GM21423 (cell line): ENCODE data around the gene RAB4B.
A peak's percentile ranks its signal among the peaks of the same experiment; 100 is the strongest.
"Not testable (repeated sequence)": the region's sequence is repeated elsewhere in the genome, so short reads cannot be mapped to it uniquely, and the experiment has no call there.

Experiments
- ATAC-seq: cut with Tn5 transposase; IDR thresholded peaks from one replicate; pipeline ENCODE4 v1.9.1; 2021; ENCODE audit warnings: mild to moderate bottlenecking, moderate library complexity; ENCODE audit not compliant: unreplicated experiment

Gene RAB4B

DNA sequence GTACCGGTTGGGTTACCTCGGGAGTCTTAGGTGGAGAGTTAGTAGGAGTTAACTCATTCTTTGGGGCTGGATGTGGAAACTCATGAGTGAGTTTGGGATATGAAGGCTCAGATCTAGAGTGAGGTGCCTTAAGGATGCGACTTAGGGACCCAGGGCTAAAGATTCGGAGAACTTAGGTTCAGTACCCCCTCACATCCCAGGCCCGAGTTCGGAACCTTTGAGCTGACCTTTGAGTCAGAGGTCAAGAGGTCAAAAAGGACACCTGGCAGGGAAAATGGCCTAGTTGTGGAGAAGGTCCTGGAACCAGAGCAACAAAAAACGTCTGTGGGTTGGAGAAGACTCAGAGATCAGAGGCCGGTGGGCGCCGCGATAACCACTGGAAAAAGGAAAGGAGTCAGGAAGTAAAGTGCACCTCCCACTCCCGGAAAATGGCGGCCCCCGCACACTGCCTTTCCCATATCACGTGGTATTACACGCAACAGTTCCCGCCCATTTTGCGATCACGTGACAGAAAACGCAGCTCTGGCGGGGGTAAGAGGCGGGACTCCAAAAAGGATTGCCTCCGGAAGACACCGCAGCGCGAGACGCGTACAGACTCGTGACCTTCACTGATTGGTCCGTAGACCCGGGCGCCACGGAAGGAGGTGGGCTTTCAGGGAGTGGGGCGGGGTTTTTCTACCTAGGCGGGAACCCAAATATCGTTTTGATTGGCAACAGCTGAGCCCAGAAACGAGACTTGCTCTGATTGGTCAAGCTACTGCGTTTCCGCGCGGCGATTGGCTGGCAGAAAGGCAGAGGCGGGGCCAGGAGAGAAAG is 27.8 kb upstream of the RAB4B start, which contains the start of gene ACTMAP:
TSS of gene ACTMAP (minus strand) at position 420 of the 816 bp plus-strand sequence. CDS start 674 bp downstream, outside the sequence.
- ATAC-seq = peak; percentile 85

DNA sequence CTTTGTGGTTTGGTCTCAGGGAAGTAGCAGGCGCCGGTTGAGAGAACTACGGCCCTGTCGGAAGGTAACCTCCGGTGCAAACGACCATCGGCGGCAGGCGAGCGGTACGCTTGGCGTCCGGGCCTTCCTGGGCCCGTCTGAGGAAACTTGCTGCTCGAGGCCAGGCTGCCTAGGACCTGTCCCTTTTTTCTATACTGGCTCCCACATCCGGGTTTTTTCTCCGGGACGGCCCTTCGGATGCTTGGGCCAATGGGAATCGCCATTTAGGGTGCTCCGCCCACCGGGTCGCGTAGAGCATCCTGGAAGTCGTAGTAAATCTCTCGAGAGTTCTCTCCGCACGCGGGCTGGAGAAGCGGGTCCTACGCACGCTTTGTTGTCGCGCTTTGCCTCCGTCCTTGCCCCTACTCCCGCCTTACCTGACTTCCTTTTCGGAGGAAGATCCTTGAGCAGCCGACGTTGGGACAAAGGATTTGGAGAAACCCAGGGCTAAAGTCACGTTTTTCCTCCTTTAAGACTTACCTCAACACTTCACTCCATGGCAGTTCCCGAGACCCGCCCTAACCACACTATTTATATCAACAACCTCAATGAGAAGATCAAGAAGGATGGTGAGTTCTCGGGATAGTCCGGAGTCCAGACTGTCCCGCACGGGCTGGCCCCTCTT is 27.0 kb upstream of the RAB4B start, which contains the start of gene SNRPA:
TSS of gene SNRPA (plus strand) at position 330 of the 664 bp plus-strand sequence. CDS start at position 536, 206 bp downstream.
- ATAC-seq = peak; percentile 47

DNA sequence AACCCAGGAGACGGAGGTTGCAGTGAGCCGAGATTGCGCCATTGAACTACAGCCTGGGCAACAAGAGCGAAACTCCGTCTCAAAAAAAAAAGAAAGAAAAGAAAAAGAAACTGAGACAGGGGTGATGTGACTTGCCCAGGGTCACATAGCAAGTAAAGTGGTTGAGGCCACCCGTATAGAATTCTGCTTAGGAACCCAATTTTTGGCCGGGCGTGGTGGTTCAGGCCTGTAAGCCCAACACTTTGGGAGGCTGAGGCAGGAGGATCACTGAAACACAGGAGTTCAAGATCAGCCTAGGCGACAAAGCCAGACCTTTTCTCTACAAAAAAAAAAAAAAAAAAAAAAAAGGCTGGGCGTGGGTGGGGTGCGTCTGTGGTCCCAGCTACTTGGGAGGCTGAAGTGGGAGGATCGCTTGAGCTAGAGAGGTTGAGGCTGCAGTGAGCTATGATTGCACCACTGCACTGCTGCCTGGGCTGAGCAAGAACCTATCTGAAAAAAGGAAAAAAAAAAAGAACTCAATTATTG is 25.7 kb upstream of the RAB4B start:
- no peak for ATAC-seq

DNA sequence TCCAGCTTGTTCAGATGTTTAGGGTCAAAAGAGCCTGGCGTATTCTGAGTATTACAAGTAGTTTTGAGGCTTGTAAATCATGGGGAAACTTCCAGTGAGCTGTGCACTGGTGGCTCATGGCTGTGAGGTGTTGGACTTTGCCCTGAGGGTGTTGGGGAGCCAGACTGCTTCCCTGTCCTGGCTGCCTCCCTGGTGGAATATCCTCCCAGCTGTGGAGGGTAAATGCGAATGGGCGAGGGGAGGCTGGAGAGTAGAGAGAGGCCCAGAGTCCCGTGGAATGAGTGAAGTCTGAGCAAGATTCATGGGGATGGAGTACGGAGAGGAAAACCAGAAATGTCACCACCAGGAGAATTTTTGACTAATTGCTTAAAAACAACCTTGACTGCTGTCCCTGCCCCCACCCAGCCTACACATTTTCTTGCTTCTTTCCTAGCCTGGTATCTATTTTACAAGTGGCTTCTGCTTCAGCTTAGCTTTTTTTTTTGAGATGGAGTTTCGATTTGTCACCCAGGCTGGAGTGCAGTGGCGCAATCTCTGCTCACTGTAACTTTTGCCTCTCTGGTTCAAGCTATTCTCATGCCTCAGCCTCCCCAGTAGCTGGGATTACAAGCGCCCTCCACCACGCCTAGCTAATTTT is 23.3 kb upstream of the RAB4B start:
- ATAC-seq = no peak

DNA sequence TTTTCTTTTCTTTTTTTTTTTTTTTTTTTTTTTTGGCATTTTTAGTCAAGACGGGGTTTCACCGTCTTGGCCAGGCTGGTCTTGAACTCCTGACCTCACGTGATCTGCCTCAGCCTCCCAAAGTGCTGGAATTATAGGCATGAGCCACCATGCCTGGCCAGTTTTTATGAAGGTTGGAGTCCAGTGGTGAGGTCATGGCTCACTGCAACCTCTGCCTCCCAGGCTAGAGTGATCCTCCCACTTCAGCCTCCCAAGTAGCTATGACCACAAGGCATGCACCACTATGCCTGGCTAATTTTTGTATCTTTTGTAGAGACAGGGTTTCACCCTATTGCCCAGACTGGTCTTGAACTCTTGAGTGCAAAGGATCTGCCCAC is 22.8 kb upstream of the RAB4B start:
- ATAC-seq = no peak

DNA sequence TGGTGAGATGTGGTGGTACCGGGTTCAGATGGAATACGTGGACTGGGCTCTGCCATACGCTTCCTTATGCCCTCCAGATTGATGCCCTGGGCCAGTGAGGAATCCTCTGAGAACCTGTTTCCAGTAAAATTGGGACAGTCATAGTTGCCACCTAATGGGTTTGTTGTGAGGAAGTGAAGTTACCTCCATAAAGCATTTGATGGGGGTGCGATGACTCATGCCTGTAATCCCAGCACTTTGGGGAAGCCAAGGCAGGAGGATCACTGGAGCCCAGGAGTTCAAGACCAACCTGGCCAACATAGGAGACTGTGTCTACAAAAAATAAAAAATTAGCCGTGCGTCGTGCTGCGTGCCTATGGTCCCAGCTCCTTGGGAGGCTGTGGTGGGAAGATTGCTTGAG is 22.3 kb upstream of the RAB4B start:
- no peak for ATAC-seq

DNA sequence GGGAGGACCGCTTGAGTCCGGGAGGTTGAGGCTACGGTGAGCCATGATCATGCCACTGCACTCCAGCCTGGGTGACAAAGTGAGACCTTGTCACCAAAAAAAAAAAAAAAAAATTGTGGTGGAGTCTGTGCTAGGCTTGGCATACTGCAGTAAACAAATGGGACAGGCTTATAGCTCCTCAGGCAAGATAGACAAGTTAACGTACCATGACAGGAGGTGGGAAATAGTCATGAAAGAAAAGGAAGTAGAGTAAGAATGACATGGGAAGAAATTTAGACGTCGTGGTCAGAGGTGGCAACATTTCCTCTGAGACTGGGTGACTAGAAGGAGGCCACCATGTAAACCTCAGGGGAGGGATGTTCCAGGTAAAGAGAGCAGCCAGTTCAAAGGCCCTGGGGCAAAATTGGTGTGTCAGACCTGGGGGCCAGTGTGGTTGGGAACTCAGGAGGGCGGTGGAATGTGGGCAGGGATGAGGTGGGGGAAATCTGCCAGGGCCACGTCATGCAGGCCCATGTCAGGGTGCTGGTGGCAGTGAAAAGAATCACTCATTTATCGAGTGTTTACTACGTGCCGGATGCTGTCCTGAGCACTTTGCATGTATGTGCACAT is 21.4 kb upstream of the RAB4B start:
- ATAC-seq = no peak

DNA sequence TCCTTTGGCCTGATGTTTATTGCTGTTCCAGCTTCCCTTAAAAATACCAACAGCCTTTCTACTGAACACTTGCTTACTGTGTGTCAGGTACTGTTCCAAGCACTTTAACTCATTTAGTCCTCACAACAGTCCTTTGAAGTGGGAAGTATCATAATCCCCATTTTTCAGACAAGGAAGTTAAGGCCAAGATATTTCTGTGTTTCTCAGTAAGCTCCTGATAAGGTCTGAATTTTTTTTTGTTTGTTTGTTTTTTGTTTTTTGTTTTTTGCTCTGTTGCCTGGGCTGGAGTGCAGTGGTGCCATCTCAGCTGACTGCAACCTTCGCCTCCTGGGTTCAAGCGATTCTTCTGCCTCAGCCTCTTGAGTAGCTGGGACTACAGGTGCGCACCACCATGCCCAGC is 19.6 kb upstream of the RAB4B start:
- no peak for ATAC-seq

DNA sequence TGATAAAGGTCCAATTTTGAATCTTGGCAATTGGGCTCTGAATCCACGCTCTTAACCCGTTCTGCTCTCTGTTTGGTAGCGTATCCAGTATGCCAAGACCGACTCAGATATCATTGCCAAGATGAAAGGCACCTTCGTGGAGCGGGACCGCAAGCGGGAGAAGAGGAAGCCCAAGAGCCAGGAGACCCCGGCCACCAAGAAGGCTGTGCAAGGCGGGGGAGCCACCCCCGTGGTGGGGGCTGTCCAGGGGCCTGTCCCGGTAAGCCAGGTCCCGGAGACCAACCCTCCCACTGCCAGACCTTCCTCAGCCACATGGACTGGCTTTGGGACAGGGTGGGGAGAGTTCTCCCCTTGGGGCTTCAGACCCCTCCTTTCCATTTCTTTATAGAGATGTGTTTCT is 18.7 kb upstream of the RAB4B start:
- no peak for ATAC-seq

DNA sequence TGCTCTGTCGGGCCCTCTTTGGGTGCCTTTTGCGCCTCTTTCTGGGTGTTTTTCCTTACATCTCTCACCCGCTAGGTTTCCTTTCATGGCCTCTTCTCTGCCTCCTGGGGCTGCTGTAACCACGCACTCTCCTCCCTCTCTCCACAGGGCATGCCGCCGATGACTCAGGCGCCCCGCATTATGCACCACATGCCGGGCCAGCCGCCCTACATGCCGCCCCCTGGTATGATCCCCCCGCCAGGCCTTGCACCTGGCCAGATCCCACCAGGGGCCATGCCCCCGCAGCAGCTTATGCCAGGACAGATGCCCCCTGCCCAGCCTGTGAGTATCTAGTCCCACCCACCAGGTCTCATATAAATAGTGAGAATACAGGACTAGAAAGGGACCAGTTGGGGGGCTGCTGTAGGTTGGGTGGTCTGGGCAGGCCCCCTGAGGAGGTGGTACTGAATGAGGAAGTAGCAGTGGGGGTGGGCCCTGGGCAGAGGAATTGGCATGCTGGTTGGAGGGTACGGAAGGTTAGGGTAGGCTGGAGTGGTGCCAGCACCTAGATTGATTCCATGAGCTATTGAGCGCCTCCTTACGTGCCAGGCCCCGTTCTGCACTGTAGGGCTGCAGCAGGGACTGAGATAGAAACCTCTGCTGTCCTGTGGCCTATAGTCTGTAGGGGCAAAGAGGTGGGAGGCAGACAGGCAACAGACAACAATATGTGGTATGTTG is 15.1 kb upstream of the RAB4B start:
- no peak for ATAC-seq

DNA sequence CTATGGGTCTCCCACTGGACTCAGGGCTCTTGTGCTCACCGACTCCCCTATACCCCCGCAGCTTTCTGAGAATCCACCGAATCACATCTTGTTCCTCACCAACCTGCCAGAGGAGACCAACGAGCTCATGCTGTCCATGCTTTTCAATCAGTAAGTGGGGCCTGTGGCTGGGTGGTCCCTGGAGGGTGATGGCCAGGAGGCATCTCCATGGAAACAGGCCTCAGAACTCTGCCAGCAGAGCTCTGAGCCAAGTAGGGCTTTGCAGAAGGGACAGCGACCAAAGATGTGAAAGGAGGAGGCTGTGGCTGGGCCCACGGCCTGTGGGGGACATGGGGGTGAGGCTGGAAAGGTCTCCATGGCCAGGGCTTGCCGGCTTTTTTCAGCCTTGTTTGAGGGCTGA is 14.5 kb upstream of the RAB4B start:
- ATAC-seq = no peak

DNA sequence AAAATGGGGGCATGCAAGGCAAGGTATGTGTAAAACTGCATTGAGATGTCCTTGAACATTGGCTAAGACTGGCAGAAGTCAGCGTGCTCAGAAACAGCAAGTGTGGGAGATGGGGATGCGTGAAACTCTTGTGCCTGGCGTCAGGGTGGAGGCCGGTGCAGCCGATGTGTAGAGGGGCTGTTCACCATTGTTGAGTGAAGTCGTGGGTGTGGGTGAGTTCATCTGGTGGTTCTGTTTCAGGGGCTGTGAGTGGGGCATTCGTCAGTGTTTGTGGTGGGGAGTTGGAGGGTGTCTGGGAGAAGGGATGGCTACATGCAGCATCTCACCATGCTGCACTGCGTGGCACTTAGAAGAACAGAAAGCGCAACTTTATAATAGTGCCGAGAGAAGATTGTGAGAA is 14.1 kb upstream of the RAB4B start:
- ATAC-seq = no peak

DNA sequence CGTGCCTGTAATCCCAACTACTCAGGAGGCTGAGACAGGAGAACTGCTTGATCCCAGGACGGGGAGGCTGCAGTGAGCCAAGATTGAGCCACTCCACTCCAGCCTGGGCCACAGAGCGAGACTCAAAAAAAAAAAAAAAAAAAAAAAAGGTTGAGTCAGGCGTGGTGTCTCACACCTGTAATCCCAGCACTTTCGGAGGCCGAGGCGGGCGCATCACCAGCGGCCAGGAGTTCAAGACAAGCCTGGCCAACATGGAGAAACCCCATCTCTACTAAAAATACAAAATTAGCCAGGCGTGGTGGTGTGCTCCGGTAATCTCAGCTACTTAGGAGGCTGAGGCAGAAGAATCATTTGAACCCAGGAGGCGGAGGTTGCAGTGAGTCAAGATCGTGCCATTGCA is 11.7 kb upstream of the RAB4B start:
- ATAC-seq = not testable (repeated sequence)

DNA sequence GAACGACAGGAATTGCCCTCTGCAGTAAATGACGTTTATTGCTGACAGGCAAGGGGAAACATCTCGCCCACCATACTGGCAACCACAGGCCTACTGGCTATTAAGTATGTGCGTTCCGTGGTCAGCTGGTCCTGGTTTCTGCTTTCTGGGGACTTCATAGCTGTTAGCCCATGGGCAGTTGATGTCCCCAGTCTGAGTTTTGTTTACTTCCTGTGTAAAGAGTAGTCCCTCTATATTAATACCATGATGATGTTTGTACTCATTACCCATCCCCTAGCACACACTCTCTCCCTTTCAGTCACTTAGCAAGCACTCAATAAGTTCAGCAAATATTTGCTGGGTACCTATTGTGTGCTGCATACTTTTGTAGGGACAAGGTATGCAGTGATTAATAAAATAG is 9.2 kb upstream of the RAB4B start:
- no peak for ATAC-seq

DNA sequence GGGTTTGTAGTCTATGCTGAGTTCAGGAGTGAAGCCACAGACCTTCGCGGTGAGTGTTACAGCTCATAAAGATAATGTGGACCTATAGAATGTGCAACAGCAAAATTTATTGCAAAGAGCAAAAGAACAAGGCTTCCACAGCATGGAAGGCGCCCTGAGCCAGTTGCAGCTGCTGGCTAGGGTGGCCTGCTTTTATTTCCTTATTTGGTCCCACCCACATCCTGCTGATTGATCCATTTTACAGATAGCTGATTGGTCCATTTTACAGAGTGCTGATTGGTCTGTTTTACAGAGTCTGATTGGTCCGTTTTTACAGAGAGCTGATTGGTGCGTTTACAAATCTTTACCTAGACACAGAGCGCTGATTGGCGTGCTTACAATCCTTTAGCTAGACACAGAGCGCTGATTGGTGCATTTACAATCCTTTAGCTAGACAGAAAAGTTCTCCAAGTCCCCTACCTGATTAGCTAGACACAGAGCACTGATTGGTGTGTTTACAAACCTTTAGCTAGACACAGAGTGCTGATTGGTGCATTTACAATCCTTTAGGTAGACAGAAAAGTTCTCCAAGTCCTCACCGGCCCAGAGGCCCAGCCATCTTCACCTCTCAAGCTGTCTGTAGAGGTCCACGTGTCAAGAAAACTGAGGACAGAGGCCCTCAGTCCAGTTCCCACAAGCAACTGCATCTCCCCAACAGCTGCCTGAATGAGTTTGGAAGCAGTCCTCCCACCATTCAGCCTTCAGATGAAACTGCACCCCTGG is 6.8 kb upstream of the RAB4B start:
- ATAC-seq = not testable (repeated sequence)

DNA sequence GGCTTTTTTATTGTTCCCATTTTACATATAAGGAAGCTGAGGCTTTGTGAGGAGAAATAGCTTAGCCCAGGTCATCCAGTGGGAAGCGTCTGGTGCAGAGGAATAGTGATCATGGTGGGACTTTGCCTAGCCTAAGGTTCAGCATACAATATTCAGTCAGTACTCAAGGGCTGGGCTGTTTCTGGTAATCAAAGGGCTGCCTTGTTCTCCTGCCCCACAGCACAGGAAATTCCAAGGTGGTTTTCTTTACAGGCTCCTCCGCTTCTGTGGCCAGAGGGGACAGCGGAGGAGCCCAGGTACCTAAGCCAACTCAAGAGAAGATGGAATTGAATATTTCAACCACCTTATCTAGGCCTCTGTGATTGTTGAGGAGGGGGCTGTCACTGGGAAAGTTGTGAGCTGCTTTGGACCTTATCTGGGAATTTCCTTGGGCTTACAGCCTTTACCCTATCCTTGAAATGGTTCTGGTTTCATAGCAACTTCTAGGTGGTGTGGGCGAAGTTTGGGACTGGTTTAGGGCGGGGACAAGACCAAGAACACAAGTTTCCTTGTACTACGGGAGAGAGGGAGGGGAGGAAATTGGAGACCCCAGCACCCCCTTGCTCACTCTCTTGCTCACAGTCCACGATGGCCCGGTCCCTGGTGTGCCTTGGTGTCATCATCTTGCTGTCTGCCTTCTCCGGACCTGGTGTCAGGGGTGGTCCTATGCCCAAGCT is 3.0 kb upstream of the RAB4B start, which contains the start of gene MIA:
TSS of gene MIA (plus strand) at position 606 of the 716 bp plus-strand sequence. CDS start at position 628, 22 bp downstream.
- no peak for ATAC-seq

DNA sequence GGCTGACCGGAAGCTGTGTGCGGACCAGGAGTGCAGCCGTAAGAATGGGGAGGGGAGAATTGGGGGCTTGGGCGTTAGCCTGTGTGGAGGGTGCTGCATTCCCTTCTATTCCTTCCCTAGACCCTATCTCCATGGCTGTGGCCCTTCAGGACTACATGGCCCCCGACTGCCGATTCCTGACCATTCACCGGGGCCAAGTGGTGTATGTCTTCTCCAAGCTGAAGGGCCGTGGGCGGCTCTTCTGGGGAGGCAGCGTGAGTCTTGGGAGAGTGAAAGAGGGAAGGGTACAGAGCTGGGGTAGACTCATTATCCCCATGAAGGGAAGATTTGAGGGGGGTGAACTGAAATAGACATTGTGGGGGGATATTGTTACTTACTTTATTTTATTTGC is 2.4 kb upstream of the RAB4B start:
- no peak for ATAC-seq

DNA sequence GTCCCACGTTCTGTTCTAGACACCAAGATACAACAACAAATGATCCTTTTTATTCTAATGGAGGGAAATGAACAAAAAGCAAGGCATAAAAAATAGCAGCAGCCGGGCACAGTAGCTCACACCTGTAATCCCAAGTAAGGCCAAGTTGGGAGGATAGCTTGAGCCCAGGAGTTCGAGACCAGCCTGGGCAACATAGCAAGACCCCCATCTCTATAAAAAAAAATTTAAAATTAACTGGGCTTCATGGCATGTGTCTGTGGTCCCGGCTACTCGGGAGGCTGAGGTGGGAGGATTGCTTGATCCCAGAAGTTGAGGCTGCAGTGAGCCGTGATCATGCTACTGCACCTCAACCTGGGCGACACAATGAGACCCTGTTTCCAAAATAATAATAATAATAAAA is 1.7 kb upstream of the RAB4B start:
- no peak for ATAC-seq
